Stimulated activated CD4-positive, alpha-beta T cell treated with anti-CD3 and anti-CD28 coated beads, Interleukin-1b, Interleukin-23, amount 100 ng/mL, for 1 hour (primary cell): Measurements from ENCODE around the gene CDH7.

Experiments used
- DNase-seq, 2 donors: peaks; one replicate each; pipeline ENCODE4 v3.0.0-alpha.2; 2020; ENCODE audit warnings: low read depth in 2 of 2

Gene CDH7

GRCh38 chr18:65919018-65919417, 168.2 kb downstream of the CDH7 start:
- no peak for DNase-seq

GRCh38 chr18:65919663-65920062, 168.9 kb downstream of the CDH7 start:
- DNase-seq = no peak

GRCh38 chr18:65922103-65922502, 171.3 kb downstream of the CDH7 start:
- DNase-seq = no peak

- DNase-seq = no peak
Observed at GRCh38 chr18:65924904-65925303, 174.1 kb downstream of the CDH7 start.

- no peak for DNase-seq
Observed at GRCh38 chr18:65934874-65935273, 184.1 kb downstream of the CDH7 start.

- no peak for DNase-seq
Observed at GRCh38 chr18:65936678-65937077, 185.9 kb downstream of the CDH7 start.

GRCh38 chr18:65937180-65937579, 186.4 kb downstream of the CDH7 start:
- DNase-seq = no peak

GRCh38 chr18:65938592-65939372, 188.0 kb downstream of the CDH7 start:
- DNase-seq = no peak
